ENCODE measurements around the gene RTN4R. TPM values are rescaled to one million over a fixed set of nuclear protein-coding genes. Genes with fewer than 3 reads are reported as not detected.

RTN4R gene
- total and polyA plus RNA-seq, 2 of the 8 experiments (the other 6 are each of a cell fraction or from before 2014, with no cell fraction given): 21.8 to 41.3 TPM

DNA sequence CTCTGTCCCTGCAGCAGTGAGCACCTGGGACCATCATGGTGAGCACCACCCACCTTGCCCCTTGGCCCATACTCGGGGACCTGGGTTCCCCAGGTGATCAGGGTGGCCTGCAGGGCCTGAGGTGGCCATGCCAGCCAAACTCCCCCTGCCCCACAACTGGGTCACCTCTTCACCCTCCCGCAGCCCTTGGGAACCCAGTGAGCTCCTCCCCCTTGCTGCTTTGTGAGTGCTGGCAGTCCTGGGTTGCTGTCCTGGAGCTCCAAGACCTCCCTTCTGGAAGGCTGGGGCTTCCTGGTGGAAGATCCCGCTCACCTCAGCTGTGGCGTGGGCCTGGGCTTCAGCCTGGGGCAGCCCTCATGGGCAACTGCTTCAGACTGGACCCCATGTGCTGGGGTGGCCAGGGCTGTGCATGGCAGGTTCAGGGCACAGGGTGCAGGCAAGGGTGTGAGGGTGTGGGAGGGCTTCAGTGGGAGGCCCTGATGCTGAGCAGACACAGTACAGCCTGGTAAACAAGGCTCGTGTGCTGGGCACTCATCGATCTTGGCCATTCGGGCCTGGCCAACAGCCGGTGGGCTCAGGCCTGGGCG is 57.6 kb downstream of the RTN4R start (continued):
- TF ChIP-seq CHD7 (IDR thresholded peaks at IDR 0.05; ENCODE audit: insufficient replicate concordance, low read length) (no peak), SAP30 (IDR thresholded peaks at IDR 0.05; ENCODE audit: insufficient read depth, insufficient replicate concordance, low read length) (no peak), CTBP2 (IDR thresholded peaks at IDR 0.05; ENCODE audit: borderline replicate concordance, insufficient read depth, insufficient read length, low read length) (no peak), CTCF (IDR thresholded peaks at IDR 0.05; ENCODE audit: control extremely low read depth in 1 of 3, insufficient read depth in 1 of 3, low read depth in 1 of 3, low read length in 3 of 3) (no peak), NRF1 (IDR thresholded peaks at IDR 0.05; ENCODE audit: low read depth, low read length) (no peak), SP2 (IDR thresholded peaks at IDR 0.05; ENCODE audit: low read length) (no peak), CHD2 (IDR thresholded peaks at IDR 0.05; ENCODE audit: low read length) (no peak), MAFK (IDR thresholded peaks at IDR 0.05; ENCODE audit: low read depth, low read length) (no peak)

All from H1 (cell line).